HepG2 (cell line): Measurements from ENCODE around the gene COL4A6. TPM values are rescaled to one million over a fixed set of nuclear protein-coding genes. Genes with fewer than 3 reads are reported as not detected.

ENCODE experiments used
- ATAC-seq: fragments of 200-7000 bp; cut with Tn5 transposase; 3 replicates; pipeline ENCODE4 v1.9.1; 2020; ENCODE audit warnings: mild to moderate bottlenecking, moderate library complexity
- BruUV-seq: library from RNA; stranded (reverse); fragments of 400-500 nt; replicated peaks from 2 replicates; lab custom pipeline; 2021; lab: Mats Ljungman, UMichigan
- CTCF ChIA-PET: fragments of 300-600 bp; formaldehyde crosslinking; extraction: SDS; loops from one replicate; lab custom pipeline; 2021; ENCODE audit warnings: low total read pairs, inconsistent platforms, low intra/inter-chr PET ratio; lab: Yijun Ruan, JAX
- POLR2A ChIA-PET: fragments of 350-600 bp; sonication (Branson Sonifier 250); formaldehyde crosslinking; loops from one replicate; lab custom pipeline; 2020; ENCODE audit warnings: antibody characterized with exemption, inconsistent platforms; lab: Yijun Ruan, JAX
- DNase-seq: peaks from one replicate; pipeline ENCODE4 v3.0.0-alpha.2; 2015; ENCODE audit warnings: low spot score
- FAIRE-seq: peaks from 3 replicates; lab custom pipeline; 2011; peaks lifted over from hg19 to GRCh38; lab: Jason Lieb, UNC
- H2AFZ ChIP-seq: one replicate; pipeline ENCODE4 v1.6.1; 2011; ENCODE audit warnings: low read length, inconsistent platforms
- H3K27ac ChIP-seq: fragments of 300-600 bp; 3 replicates; pipeline ENCODE4 v1.8.0; 2011; ENCODE audit warnings: mixed run types, mild to moderate bottlenecking, mixed read lengths, low read length, inconsistent platforms; ENCODE audit not compliant: insufficient read depth; ENCODE audit errors: extremely low read length
- H3K27me3 ChIP-seq, 2 experiments: fragments of 200-600 bp in 1 of 2; 2 replicates in 1 of 2; 3 replicates in 1 of 2; pipeline versions ENCODE4 v1.6.0 to v1.8.0; 2011; ENCODE audit warnings: low read length in 2 of 2, mild to moderate bottlenecking in 2 of 2, moderate library complexity in 2 of 2, inconsistent platforms in 1 of 2; ENCODE audit not compliant: insufficient read depth in 2 of 2, control insufficient read depth in 1 of 2
- H3K36me3 ChIP-seq, 2 experiments: fragments of 200-600 bp in 1 of 2; replicated peaks in 1 of 2; 2 replicates in 1 of 2; 3 replicates in 1 of 2; pipeline versions ENCODE4 v1.5.1 to v1.8.0; 2011; ENCODE audit warnings: low read length in 2 of 2, inconsistent platforms in 1 of 2; ENCODE audit not compliant: insufficient read depth in 2 of 2, control insufficient read depth in 1 of 2
- H3K4me1 ChIP-seq: 2 replicates; pipeline ENCODE4 v1.5.1; 2012; ENCODE audit warnings: low read length, inconsistent platforms; ENCODE audit not compliant: insufficient read depth
- H3K4me2 ChIP-seq: 2 replicates; pipeline ENCODE4 v1.6.0; 2011; ENCODE audit warnings: low read depth, low read length, inconsistent platforms
- H3K4me3 ChIP-seq, 3 experiments: fragments of 200-600 bp in 1 of 3; sonication (generic), shearing (Covaris generic) in 1 of 3; replicated peaks in 1 of 3; 2 replicates each; pipeline ENCODE4 v1.5.1; 2011 to 2016; ENCODE audit warnings: low read length in 3 of 3, inconsistent platforms in 2 of 3, low read depth in 2 of 3, mild to moderate bottlenecking in 2 of 3, control low read depth in 1 of 3, mixed read lengths in 1 of 3; ENCODE audit not compliant: insufficient read depth in 1 of 3
- H3K79me2 ChIP-seq: one replicate; pipeline ENCODE4 v1.6.1; 2011; ENCODE audit warnings: low read length, inconsistent platforms; ENCODE audit not compliant: insufficient read depth
- H3K9ac ChIP-seq: 2 replicates; pipeline ENCODE4 v1.6.0; 2011; ENCODE audit warnings: mild to moderate bottlenecking, low read depth, low read length, inconsistent platforms; ENCODE audit not compliant: insufficient read depth
- H3K9me3 ChIP-seq: 2 replicates; pipeline ENCODE4 v1.5.1; 2012; ENCODE audit warnings: mild to moderate bottlenecking, low read length
- H4K20me1 ChIP-seq: 2 replicates; pipeline ENCODE4 v1.6.0; 2011; ENCODE audit warnings: inconsistent platforms, mild to moderate bottlenecking, low read length, moderate library complexity; ENCODE audit not compliant: insufficient read depth
- CCAR2 ChIP-seq: fragments of 200-400 bp; formaldehyde crosslinking; optimal IDR thresholded peaks from 2 replicates; pipeline ENCODE3; 2018; ENCODE audit warnings: low read depth, mild to moderate bottlenecking, low read length, moderate library complexity
- EZH2 ChIP-seq: conservative IDR thresholded peaks from 2 replicates; pipeline ENCODE4 v1.6.1; 2012; ENCODE audit warnings: mild to moderate bottlenecking, low read depth, low read length, moderate library complexity
- SETDB1 ChIP-seq: sonication (generic); formaldehyde crosslinking; IDR thresholded peaks from 2 replicates; pipeline ENCODE4 v1.5.1; 2020; ENCODE audit warnings: missing genetic modification reagents, mild to moderate bottlenecking, borderline replicate concordance
- ZNF780A ChIP-seq: sonication (generic); formaldehyde crosslinking; IDR thresholded peaks from 2 replicates; pipeline ENCODE4 v1.8.0; 2022; ENCODE audit warnings: mild to moderate bottlenecking, missing genetic modification reagents, moderate library complexity
- in situ Hi-C: cut with HindIII; loops from 2 replicates; pipeline ENCODE4 v1.10.0; 2017; ENCODE audit warnings: low pct_unique_long_range_greater_than_20kb; ENCODE audit not compliant: extremely low pct_ligation_motif_present
- intact Hi-C: fragments of 100-400 bp; cut with micrococcal nuclease; formaldehyde crosslinking; loops from one replicate; pipeline ENCODE4 v1.10.0; 2022; ENCODE audit not compliant: unreplicated experiment
- polyA plus RNA-seq, 8 experiments: library from polyadenylated mRNA; depleted of rRNA in 3 of 8; stranded (reverse) in 7 of 8; unstranded in 1 of 8; fragments of >200 nt; fragmentation: Illumina TruSeq in 4 of 8; extraction: Trizol in 4 of 8; gene quantifications; 2 replicates each; pipeline versions ENCODE4 v1.2.1 to v1.2.3, GENCODE V29; 2011 to 2016; ENCODE audit warnings: low read depth in 4 of 8, missing spikeins in 1 of 8, mixed read lengths in 1 of 8; ENCODE audit not compliant: insufficient read depth in 1 of 8
- total RNA-seq, 5 experiments: library from RNA; depleted of rRNA; stranded (reverse); fragments of >200 nt; fragmentation: Illumina TruSeq; extraction: Trizol; gene quantifications; 2 replicates each; pipeline ENCODE4 v1.2.3, GENCODE V29; 2016; ENCODE audit warnings: low read depth in 1 of 5
- TF ChIP-seq, protein P1 (sequence below): sonication (generic); formaldehyde crosslinking; IDR thresholded peaks from 2 replicates; pipeline ENCODE4 v1.4.0; 2020; ENCODE audit warnings: missing genetic modification reagents

COL4A6 gene
- total and polyA plus RNA-seq, 2 of the 13 experiments (the other 11 are each of a cell fraction or from before 2014, with no cell fraction given) = 4.5 to 8.2 TPM

DNA sequence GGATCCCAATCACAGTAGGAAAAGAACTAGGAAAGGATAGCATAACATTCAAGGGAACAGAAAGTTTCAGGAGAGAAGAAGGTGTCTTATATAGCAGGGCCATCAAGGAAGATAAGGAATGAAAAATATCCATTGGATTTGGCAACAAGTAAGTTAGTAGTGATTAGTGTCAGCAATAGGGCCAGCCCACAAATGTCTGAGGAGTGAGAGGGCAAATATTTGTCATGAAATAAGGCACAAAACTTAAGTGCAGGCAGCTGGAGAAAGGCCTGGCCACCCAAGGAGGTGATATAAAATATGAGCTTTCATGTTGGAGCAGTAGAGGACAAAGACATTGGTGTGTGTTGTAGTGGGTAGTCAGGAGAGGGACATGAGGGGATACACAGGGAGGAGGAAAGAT is 132.1 kb downstream of the COL4A6 start:
- no TSS peak for BruUV-seq
- no peak for TF ChIP-seq ZNF780A (CRISPR knock-in tag)
- no peak for TF ChIP-seq CCAR2
- TF ChIP-seq, protein P1, sequence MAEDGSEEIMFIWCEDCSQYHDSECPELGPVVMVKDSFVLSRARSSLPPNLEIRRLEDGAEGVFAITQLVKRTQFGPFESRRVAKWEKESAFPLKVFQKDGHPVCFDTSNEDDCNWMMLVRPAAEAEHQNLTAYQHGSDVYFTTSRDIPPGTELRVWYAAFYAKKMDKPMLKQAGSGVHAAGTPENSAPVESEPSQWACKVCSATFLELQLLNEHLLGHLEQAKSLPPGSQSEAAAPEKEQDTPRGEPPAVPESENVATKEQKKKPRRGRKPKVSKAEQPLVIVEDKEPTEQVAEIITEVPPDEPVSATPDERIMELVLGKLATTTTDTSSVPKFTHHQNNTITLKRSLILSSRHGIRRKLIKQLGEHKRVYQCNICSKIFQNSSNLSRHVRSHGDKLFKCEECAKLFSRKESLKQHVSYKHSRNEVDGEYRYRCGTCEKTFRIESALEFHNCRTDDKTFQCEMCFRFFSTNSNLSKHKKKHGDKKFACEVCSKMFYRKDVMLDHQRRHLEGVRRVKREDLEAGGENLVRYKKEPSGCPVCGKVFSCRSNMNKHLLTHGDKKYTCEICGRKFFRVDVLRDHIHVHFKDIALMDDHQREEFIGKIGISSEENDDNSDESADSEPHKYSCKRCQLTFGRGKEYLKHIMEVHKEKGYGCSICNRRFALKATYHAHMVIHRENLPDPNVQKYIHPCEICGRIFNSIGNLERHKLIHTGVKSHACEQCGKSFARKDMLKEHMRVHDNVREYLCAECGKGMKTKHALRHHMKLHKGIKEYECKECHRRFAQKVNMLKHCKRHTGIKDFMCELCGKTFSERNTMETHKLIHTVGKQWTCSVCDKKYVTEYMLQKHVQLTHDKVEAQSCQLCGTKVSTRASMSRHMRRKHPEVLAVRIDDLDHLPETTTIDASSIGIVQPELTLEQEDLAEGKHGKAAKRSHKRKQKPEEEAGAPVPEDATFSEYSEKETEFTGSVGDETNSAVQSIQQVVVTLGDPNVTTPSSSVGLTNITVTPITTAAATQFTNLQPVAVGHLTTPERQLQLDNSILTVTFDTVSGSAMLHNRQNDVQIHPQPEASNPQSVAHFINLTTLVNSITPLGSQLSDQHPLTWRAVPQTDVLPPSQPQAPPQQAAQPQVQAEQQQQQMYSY (CRISPR knock-in tag) = no peak
- TF ChIP-seq EZH2 = no peak
- TF ChIP-seq SETDB1 = no peak
- TF ChIP-seq, all 625 proteins: peak for 0
- no peak overlapping the region for H3K4me3 ChIP-seq
- no peak overlapping the region for H3K9ac ChIP-seq
- FAIRE-seq (no peak), DNase-seq (no peak), ATAC-seq (no peak)
- POLR2A ChIA-PET = interaction anchor here (1.6 kb wide), 1 partner anchor 7 kb away, joined by 11 read pairs; no protein-coding TSS in a partner anchor
- in situ Hi-C loops (no loop called here), intact Hi-C loops (loop anchor here (2.0 to 5.0 kb wide), 2 partner anchors 131 to 231 kb away; partner anchors contain the start of genes COL4A5 and COL4A6)
- no peaks in the 10 kb centered on the region for H3K36me3 ChIP-seq
- no peaks in the 10 kb centered on the region for H3K27me3 ChIP-seq
- H3K27ac ChIP-seq = no peak overlapping the region
- H3K9me3 ChIP-seq = no peaks in the 10 kb centered on the region
- no peaks in the 10 kb centered on the region for H3K79me2 ChIP-seq
- no peaks in the 10 kb centered on the region for H4K20me1 ChIP-seq
- no peak overlapping the region for H2AFZ ChIP-seq
- peaks cover 39% of the 10 kb centered on the region for H3K4me1 ChIP-seq
- CTCF ChIA-PET = no interaction called here
- no peak overlapping the region for H3K4me2 ChIP-seq
